ENCODE data around the gene CYREN. TPM values are rescaled to one million over a fixed set of nuclear protein-coding genes. Genes with fewer than 3 reads are reported as not detected.

Gene CYREN
- total and polyA plus RNA-seq, 2 of the 13 experiments (the other 11 are each of a cell fraction or from before 2014, with no cell fraction given), result 20.7 to 60.7 TPM

DNA sequence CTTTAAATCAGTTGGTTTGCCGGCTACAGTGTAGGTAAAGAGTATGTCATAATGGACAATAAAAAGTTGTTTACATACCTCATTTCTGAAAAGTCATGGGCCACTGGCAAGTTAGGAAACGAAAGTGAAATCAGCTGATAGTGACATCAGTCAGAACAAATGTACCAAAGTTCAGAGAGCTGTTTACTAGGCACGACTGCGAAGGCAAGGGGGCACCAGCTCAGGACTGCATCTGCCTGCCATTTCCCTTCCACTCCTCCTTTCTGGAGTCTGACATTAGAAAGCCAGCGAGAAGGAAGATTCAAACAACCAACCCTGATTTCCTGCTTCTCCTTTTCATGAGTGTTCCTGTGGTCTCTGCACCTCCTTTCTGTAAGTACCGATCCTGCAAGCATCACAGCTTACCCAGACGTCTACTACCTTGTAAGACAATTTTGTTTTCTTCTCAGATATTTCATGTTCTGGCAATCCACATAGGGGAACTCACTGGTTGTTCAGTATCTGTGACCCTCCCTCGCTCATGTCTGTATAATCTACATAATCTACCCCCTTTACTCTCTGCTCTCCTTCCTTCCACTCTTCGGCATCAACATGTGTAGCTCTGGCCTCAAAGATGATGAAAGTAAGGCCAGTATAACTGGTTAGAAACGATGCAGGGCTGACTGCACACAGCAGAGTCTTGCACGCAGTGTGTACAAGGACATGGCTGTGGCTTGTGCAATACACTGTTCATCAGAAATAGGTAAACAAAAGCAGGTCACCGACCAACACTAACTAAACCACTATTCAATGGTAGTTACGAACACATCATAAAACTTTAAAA is 22.4 kb downstream of the CYREN start, which contains the start of gene TMEM140 (continued):
- no peak; the same call in 1 of the 2 replicates for TF ChIP-seq PRMT3 (CRISPR knock-in tag; IDR thresholded peaks at IDR 0.05; ENCODE audit: borderline replicate concordance, low read depth)
- no peak for TF ChIP-seq SRSF1 (optimal IDR thresholded peaks at IDR 0.05; ENCODE audit: low read depth, low read length)
- 0 out of 2 replicates have a peak, but pooled peaks have one; percentile 26 for TF ChIP-seq ZNF652 (CRISPR knock-in tag; IDR thresholded peaks at IDR 0.05; ENCODE audit: borderline replicate concordance, low read depth)
- TF ChIP-seq RFXANK (CRISPR knock-in tag; IDR thresholded peaks at IDR 0.05), result no peak
- no peak for TF ChIP-seq ZNF75D (CRISPR knock-in tag; IDR thresholded peaks at IDR 0.05; ENCODE audit: borderline replicate concordance)
- peak; percentile 80 for TF ChIP-seq RBFOX2 (IDR thresholded peaks at IDR 0.05; ENCODE audit: low read depth, low read length)
- TF ChIP-seq CC2D1A (CRISPR knock-in tag; IDR thresholded peaks at IDR 0.05), result no peak
- TF ChIP-seq ZNF850 (CRISPR knock-in tag; conservative IDR thresholded peaks at IDR 0.05), result no peak
- TF ChIP-seq MATR3 (CRISPR knock-in tag; IDR thresholded peaks at IDR 0.05), result no peak
- TF ChIP-seq ZNF230 (CRISPR knock-in tag; IDR thresholded peaks at IDR 0.05), result no peak
- no peak for TF ChIP-seq ARNT (IDR thresholded peaks at IDR 0.05)
- TF ChIP-seq MAZ (IDR thresholded peaks at IDR 0.05; ENCODE audit: borderline replicate concordance, low read depth, low read length), result no peak
- TF ChIP-seq MAZ (CRISPR knock-in tag; IDR thresholded peaks at IDR 0.05; ENCODE audit: low read depth), result peak; percentile 60
- peak; percentile 58 for TF ChIP-seq ELF3 (CRISPR knock-in tag; IDR thresholded peaks at IDR 0.05)
- peak; percentile 90 for TF ChIP-seq KAT7 (CRISPR knock-in tag; IDR thresholded peaks at IDR 0.05; ENCODE audit: borderline replicate concordance)
- TF ChIP-seq HDAC2 (CRISPR knock-in tag; IDR thresholded peaks at IDR 0.05), result peak; percentile 64
- no peak for TF ChIP-seq NCOA1 (CRISPR knock-in tag; IDR thresholded peaks at IDR 0.05)
- TF ChIP-seq IRX3 (CRISPR knock-in tag; IDR thresholded peaks at IDR 0.05; ENCODE audit: borderline replicate concordance, low read depth), result no peak
- peak; percentile 34; the same call in 1 of the 2 replicates for TF ChIP-seq GABPB1 (CRISPR knock-in tag; IDR thresholded peaks at IDR 0.05)
- TF ChIP-seq, protein P1, sequence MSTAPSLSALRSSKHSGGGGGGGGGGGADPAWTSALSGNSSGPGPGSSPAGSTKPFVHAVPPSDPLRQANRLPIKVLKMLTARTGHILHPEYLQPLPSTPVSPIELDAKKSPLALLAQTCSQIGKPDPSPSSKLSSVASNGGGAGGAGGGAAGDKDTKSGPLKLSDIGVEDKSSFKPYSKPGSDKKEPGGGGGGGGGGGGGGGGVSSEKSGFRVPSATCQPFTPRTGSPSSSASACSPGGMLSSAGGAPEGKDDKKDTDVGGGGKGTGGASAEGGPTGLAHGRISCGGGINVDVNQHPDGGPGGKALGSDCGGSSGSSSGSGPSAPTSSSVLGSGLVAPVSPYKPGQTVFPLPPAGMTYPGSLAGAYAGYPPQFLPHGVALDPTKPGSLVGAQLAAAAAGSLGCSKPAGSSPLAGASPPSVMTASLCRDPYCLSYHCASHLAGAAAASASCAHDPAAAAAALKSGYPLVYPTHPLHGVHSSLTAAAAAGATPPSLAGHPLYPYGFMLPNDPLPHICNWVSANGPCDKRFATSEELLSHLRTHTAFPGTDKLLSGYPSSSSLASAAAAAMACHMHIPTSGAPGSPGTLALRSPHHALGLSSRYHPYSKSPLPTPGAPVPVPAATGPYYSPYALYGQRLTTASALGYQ (CRISPR knock-in tag; IDR thresholded peaks at IDR 0.05), result peak; percentile 60; the same call in 1 of the 2 replicates
- TF ChIP-seq, protein P2, sequence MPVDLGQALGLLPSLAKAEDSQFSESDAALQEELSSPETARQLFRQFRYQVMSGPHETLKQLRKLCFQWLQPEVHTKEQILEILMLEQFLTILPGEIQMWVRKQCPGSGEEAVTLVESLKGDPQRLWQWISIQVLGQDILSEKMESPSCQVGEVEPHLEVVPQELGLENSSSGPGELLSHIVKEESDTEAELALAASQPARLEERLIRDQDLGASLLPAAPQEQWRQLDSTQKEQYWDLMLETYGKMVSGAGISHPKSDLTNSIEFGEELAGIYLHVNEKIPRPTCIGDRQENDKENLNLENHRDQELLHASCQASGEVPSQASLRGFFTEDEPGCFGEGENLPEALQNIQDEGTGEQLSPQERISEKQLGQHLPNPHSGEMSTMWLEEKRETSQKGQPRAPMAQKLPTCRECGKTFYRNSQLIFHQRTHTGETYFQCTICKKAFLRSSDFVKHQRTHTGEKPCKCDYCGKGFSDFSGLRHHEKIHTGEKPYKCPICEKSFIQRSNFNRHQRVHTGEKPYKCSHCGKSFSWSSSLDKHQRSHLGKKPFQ (CRISPR knock-in tag; IDR thresholded peaks at IDR 0.05; ENCODE audit: insufficient replicate concordance), result peak; percentile 25
- TF ChIP-seq ZC3H13 (CRISPR knock-in tag; IDR thresholded peaks at IDR 0.05), result 0 out of 2 replicates have a peak, but pooled peaks have one; percentile 37
- no peak; the same call in 1 of the 2 replicates for TF ChIP-seq MBD4 (IDR thresholded peaks at IDR 0.05; ENCODE audit: borderline replicate concordance, low read length)
- TF ChIP-seq ZBTB21 (CRISPR knock-in tag; IDR thresholded peaks at IDR 0.05), result peak; percentile 72
- TF ChIP-seq BRD4 (CRISPR knock-in tag; IDR thresholded peaks at IDR 0.05), result no peak
- TF ChIP-seq, protein P3, sequence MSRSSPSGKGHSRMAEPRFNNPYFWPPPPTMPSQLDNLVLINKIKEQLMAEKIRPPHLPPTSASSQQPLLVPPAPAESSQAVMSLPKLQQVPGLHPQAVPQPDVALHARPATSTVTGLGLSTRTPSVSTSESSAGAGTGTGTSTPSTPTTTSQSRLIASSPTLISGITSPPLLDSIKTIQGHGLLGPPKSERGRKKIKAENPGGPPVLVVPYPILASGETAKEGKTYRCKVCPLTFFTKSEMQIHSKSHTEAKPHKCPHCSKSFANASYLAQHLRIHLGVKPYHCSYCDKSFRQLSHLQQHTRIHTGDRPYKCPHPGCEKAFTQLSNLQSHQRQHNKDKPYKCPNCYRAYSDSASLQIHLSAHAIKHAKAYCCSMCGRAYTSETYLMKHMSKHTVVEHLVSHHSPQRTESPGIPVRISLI (CRISPR knock-in tag; IDR thresholded peaks at IDR 0.05; ENCODE audit: borderline replicate concordance), result peak; percentile 30; the same call in 1 of the 2 replicates
- no peak for TF ChIP-seq ZNF773 (CRISPR knock-in tag; IDR thresholded peaks at IDR 0.05; ENCODE audit: borderline replicate concordance)
- TF ChIP-seq ZNF484 (CRISPR knock-in tag; IDR thresholded peaks at IDR 0.05; ENCODE audit: borderline replicate concordance, low read depth), result no peak
